Activated naive CD8-positive, alpha-beta T cell (primary cell): Measurements from ENCODE around the gene PI3.

Experiments used
- H3K27ac Mint-ChIP-seq: one replicate; pipeline ENCODE4 v1.8.0; 2021; ENCODE audit warnings: mixed read lengths
- H3K27me3 Mint-ChIP-seq: one replicate; pipeline ENCODE4 v1.8.0; 2021; ENCODE audit warnings: mixed read lengths
- H3K36me3 Mint-ChIP-seq: one replicate; pipeline ENCODE4 v1.8.0; 2021; ENCODE audit warnings: mixed read lengths
- H3K4me1 Mint-ChIP-seq: one replicate; pipeline ENCODE4 v1.8.0; 2021; ENCODE audit warnings: low read depth, mixed read lengths
- H3K4me3 Mint-ChIP-seq: one replicate; pipeline ENCODE4 v1.8.0; 2021; ENCODE audit warnings: mild to moderate bottlenecking, mixed read lengths
- H3K9me3 Mint-ChIP-seq: one replicate; pipeline ENCODE4 v1.8.0; 2021; ENCODE audit warnings: low read depth, mixed read lengths

Gene PI3

DNA sequence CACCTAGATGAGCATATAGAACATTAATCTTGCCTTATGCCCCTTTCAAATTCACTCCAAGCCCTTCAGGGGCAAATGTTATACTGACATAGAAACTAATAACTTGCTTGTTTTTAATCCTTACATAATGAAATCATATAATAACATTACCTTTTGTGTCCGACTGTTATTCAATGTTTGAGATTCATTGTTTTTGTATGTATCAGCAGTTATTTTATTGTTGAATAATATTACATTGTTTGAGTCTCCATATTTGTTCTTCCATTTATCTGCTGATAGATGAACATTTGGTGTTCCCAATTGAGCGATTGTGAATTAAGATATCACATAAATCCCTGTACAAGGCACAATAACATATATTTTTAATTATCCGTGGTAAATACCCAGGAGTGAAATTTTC lies 38.1 kb downstream of the PI3 start:
- peaks cover 22% of the 10 kb centered on the region for H3K27me3 Mint-ChIP-seq

DNA sequence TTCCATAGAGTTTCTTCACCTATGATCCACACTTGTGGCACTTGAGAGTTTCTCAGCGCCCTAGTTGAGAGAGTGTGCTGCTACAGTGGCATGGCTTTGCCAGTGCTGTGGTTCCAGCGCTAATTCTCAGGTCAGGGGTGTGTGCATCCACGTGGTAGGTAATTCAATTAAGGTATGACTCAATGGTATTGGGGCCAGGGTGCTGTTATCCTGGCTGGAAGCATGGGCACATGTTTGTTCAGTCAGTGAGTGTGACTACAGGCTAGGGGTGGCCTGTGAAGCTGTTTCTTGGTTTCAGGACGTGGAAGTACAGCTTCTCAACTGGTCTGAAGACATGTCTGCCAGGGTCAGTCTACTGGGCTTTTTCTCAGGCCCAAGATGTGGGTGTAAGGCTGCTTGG lies 43.4 kb downstream of the PI3 start:
- H3K4me3 Mint-ChIP-seq: no peak overlapping the region
- H3K36me3 Mint-ChIP-seq: no peaks in the 10 kb centered on the region
- H3K9me3 Mint-ChIP-seq: no peaks in the 10 kb centered on the region
- peaks cover 34% of the 10 kb centered on the region for H3K27me3 Mint-ChIP-seq
- H3K4me1 Mint-ChIP-seq: no peaks in the 10 kb centered on the region
- no peak overlapping the region for H3K27ac Mint-ChIP-seq

More for the DNA sequence above, 38.1 kb downstream of the PI3 start:
- Mint-ChIP-seq H3K27ac (no peak overlapping the region), H3K36me3 (no peaks in the 10 kb centered on the region), H3K4me1 (no peaks in the 10 kb centered on the region), H3K4me3 (no peak overlapping the region), H3K9me3 (no peaks in the 10 kb centered on the region)

DNA sequence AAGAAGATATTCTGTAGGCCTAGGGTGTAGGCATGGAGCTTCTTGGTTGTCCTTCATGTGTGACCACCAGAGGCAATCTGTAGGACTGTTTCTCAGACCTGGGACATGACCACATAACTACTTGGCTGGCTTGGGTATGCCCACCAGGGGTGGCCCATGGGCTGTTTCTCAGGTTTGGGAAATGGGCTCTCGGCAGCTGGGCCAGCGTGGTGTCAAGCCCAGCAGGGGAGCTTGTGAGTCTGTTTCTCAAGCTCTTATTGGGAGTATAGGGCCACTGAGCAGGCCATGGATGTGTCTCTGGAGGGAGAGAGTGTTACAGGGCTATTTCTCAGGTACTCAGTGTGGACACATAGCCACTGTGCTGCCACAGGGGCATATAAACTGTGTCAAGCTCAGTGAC lies 43.9 kb downstream of the PI3 start:
- peaks cover 34% of the 10 kb centered on the region for H3K27me3 Mint-ChIP-seq
- no peaks in the 10 kb centered on the region for H3K4me1 Mint-ChIP-seq
- H3K27ac Mint-ChIP-seq: no peak overlapping the region
- no peaks in the 10 kb centered on the region for H3K9me3 Mint-ChIP-seq
- H3K36me3 Mint-ChIP-seq: no peaks in the 10 kb centered on the region
- no peak overlapping the region for H3K4me3 Mint-ChIP-seq

DNA sequence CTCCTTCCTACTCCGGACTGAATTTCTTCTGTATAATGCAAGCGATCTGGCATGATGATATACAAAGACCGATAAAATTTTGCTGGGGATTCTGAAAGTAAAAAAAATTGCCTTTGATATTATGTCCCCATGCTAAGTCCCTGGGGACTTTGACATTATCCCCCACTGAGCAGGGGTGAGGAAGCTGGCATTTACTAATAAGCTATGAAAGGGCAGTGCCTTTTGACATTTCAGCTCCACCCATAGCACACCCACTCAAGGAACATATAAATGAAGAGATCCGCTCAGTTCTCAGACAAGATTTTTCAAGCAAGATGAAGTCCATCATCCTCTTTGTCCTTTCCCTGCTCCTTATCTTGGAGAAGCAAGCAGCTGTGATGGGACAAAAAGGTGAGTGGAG lies 46.4 kb downstream of the PI3 start, which contains the start of gene SEMG2:
Gene SEMG2 (plus strand): TSS at position 298 of the 400 bp plus-strand sequence. CDS start 17 bp downstream, at position 315.
- Mint-ChIP-seq H3K27me3 (peaks cover 29% of the 10 kb centered on the region), H3K4me1 (no peaks in the 10 kb centered on the region), H3K4me3 (no peak within 1 kb of the TSS), H3K9me3 (no peaks in the 10 kb centered on the region), H3K36me3 (no peaks in the 10 kb centered on the region), H3K27ac (no peak within 1 kb of the TSS)

DNA sequence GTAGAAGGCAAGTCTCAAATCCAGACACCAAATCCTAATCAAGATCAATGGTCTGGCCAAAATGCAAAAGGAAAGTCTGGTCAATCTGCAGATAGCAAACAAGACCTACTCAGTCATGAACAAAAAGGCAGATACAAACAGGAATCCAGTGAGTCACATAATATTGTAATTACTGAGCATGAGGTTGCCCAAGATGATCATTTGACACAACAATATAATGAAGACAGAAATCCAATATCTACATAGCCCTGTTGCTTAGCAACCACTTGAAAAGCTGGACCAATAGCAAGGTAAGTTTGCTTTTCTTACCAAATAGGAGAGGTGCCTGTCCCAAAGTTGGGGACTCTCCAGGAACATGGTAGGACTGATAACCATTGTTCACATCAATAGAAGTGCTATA lies 48.4 kb downstream of the PI3 start:
- H3K27ac Mint-ChIP-seq: no peak overlapping the region
- no peaks in the 10 kb centered on the region for H3K9me3 Mint-ChIP-seq
- H3K27me3 Mint-ChIP-seq: peaks cover 28% of the 10 kb centered on the region
- no peaks in the 10 kb centered on the region for H3K4me1 Mint-ChIP-seq
- no peaks in the 10 kb centered on the region for H3K36me3 Mint-ChIP-seq
- no peak overlapping the region for H3K4me3 Mint-ChIP-seq
